DOHH2 (cell line): ENCODE measurements around the gene FAM171A1.

Experiments
- EZH2phosphoT487 ChIP-seq: fragments of 200-600 bp; sonication (generic); IDR thresholded peaks from 2 replicates; pipeline ENCODE4 v1.6.1; 2017; ENCODE audit warnings: borderline replicate concordance, mild to moderate bottlenecking, antibody characterized with exemption, low read length, moderate library complexity, mixed read lengths
- TF ChIP-seq, protein P1 (sequence below): fragments of 200-600 bp; sonication (generic); IDR thresholded peaks from one replicate; pipeline ENCODE4 v1.5.1; 2014; ENCODE audit warnings: antibody characterized with exemption, mild to moderate bottlenecking, low read depth, low read length; ENCODE audit not compliant: poor library complexity, severe bottlenecking

DNA sequence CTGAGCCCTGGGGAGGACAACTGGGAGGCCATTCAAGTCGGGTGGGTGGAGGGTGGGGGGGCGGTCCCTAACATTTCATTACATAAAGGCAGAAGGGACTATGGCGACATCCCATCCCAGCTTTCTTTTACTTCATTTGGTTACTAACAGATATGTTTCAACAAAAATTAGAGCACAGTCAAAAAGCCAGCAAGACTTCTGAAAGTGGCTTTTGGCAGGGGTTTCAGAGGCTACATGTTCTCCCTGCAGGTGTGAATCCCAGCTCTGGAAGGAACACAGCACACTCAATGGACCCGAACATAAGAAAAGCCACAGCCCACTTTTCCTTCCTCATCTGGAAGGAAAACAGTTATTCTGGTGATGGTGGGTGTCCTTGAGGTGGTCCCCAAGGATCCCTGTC, 7.1 kb downstream of the FAM171A1 start:
- TF ChIP-seq, protein P1, sequence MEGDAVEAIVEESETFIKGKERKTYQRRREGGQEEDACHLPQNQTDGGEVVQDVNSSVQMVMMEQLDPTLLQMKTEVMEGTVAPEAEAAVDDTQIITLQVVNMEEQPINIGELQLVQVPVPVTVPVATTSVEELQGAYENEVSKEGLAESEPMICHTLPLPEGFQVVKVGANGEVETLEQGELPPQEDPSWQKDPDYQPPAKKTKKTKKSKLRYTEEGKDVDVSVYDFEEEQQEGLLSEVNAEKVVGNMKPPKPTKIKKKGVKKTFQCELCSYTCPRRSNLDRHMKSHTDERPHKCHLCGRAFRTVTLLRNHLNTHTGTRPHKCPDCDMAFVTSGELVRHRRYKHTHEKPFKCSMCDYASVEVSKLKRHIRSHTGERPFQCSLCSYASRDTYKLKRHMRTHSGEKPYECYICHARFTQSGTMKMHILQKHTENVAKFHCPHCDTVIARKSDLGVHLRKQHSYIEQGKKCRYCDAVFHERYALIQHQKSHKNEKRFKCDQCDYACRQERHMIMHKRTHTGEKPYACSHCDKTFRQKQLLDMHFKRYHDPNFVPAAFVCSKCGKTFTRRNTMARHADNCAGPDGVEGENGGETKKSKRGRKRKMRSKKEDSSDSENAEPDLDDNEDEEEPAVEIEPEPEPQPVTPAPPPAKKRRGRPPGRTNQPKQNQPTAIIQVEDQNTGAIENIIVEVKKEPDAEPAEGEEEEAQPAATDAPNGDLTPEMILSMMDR, result no peak
- no peak for TF ChIP-seq EZH2phosphoT487
